Suprapubic skin (tissue), 4 donors: ENCODE results near the gene VKORC1L1. TPM values are rescaled to one million over a fixed set of nuclear protein-coding genes. Genes with fewer than 3 reads are reported as not detected.
"Not testable (repeated sequence)": the region's sequence is repeated elsewhere in the genome, so short reads cannot be mapped to it uniquely, and the experiment has no call there.

Experiments used
- DNase-seq, 2 donors: peaks; one replicate each; pipeline ENCODE4 v3.0.0-alpha.2; 2019; ENCODE audit warnings: low spot score in 2 of 2
- H3K27ac ChIP-seq: fragments of 200-600 bp; sonication (generic); one replicate; pipeline ENCODE4 v1.5.1; 2019
- H3K27me3 ChIP-seq: fragments of 200-600 bp; sonication (generic); one replicate; pipeline ENCODE4 v1.5.1; 2019
- H3K36me3 ChIP-seq: fragments of 200-600 bp; sonication (generic); one replicate; pipeline ENCODE4 v1.5.1; 2019
- H3K4me1 ChIP-seq: fragments of 200-600 bp; sonication (generic); one replicate; pipeline ENCODE4 v1.5.1; 2019
- H3K4me3 ChIP-seq: fragments of 200-600 bp; sonication (generic); one replicate; pipeline ENCODE4 v1.5.1; 2019; ENCODE audit warnings: mild to moderate bottlenecking
- H3K9me3 ChIP-seq: fragments of 200-600 bp; sonication (generic); one replicate; pipeline ENCODE4 v1.5.1; 2019
- EP300 ChIP-seq: sonication (generic); formaldehyde crosslinking; IDR thresholded peaks from one replicate; pipeline ENCODE4 v1.6.1; 2017; ENCODE audit warnings: antibody characterized with exemption
- POLR2A ChIP-seq, 2 donors: fragments of 450-650 bp; IDR thresholded peaks; one replicate each; pipeline ENCODE4 v1.6.1; 2017; ENCODE audit warnings: antibody characterized with exemption in 2 of 2, mild to moderate bottlenecking in 2 of 2, moderate library complexity in 2 of 2
- POLR2AphosphoS5 ChIP-seq, 3 donors: sonication (generic); formaldehyde crosslinking; IDR thresholded peaks; one replicate each; pipeline ENCODE4 v1.6.1; 2017; ENCODE audit warnings: antibody characterized with exemption in 3 of 3
- WGBS: methylation state at CpG from one replicate; pipeline ENCODE4 v1.1.5; 2018; 5-methylcytosine and 5-hydroxymethylcytosine counted together
- total RNA-seq, 4 donors: library from RNA; depleted of rRNA; stranded (reverse); fragments of >200 nt; gene quantifications; one replicate each; pipeline ENCODE4 v1.1.0, GENCODE V29; 2016
- TF ChIP-seq, protein P1 (sequence below), 2 donors: fragments of 200-600 bp in 1 of 2; fragments of 450-650 bp in 1 of 2; sonication (generic) in 1 of 2; IDR thresholded peaks; one replicate each; pipeline ENCODE4 v1.5.1; 2016 to 2019; ENCODE audit warnings: antibody characterized with exemption in 2 of 2, mild to moderate bottlenecking in 1 of 2, moderate library complexity in 1 of 2

Gene VKORC1L1
- total RNA-seq: 10 to 100 TPM; 21.5 to 27.6 (median 24.2) TPM

DNA sequence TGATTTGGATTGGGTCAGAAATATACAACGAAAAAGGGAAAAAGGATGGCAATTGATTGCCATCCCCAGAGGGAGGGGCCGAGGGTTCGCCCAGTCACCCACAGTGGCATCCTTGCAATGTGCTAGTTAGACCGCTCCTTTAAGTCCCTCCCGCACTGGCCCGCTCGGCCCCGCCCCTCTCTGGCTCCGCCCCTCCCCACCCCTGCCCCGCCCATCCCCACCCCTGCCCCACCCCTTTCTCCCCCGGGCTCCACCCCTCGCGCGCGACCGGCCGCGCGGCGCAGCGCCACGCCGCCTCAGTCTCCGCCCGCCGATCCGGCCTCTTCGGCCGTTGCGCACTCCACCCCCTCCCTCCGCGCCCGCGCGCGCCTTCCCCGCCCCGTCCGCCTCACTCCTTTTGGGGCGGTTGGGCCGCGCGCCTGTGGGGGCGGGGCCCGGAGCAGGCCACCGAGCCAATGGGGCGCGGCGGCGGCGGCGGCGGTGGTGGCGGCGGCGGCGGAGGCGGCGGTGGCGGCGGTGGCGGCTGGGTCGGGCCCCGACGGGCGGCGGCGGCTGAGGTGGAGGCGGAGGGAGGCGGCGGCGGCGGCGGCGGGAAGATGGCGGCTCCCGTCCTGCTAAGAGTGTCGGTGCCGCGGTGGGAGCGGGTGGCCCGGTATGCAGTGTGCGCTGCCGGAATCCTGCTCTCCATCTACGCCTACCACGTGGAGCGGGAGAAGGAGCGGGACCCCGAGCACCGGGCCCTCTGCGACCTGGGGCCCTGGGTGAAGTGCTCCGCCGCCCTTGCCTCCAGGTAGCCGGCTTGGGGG lies at the start of gene VKORC1L1:
Gene VKORC1L1 (plus strand): TSS at position 299 of the 806 bp plus-strand sequence. CDS start 298 bp downstream, at position 597.
- peak; percentile 94 to 95 for DNase-seq
- peak in 1 of 2 donors; percentile 29 for TF ChIP-seq POLR2A (IDR thresholded peaks at IDR 0.05)
- no peak for TF ChIP-seq EP300
- TF ChIP-seq POLR2AphosphoS5 (IDR thresholded peaks at IDR 0.05): no peak
- TF ChIP-seq, protein P1, sequence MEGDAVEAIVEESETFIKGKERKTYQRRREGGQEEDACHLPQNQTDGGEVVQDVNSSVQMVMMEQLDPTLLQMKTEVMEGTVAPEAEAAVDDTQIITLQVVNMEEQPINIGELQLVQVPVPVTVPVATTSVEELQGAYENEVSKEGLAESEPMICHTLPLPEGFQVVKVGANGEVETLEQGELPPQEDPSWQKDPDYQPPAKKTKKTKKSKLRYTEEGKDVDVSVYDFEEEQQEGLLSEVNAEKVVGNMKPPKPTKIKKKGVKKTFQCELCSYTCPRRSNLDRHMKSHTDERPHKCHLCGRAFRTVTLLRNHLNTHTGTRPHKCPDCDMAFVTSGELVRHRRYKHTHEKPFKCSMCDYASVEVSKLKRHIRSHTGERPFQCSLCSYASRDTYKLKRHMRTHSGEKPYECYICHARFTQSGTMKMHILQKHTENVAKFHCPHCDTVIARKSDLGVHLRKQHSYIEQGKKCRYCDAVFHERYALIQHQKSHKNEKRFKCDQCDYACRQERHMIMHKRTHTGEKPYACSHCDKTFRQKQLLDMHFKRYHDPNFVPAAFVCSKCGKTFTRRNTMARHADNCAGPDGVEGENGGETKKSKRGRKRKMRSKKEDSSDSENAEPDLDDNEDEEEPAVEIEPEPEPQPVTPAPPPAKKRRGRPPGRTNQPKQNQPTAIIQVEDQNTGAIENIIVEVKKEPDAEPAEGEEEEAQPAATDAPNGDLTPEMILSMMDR (IDR thresholded peaks at IDR 0.05): no peak
- H3K27me3 ChIP-seq: no peaks in the 10 kb centered on the region

DNA sequence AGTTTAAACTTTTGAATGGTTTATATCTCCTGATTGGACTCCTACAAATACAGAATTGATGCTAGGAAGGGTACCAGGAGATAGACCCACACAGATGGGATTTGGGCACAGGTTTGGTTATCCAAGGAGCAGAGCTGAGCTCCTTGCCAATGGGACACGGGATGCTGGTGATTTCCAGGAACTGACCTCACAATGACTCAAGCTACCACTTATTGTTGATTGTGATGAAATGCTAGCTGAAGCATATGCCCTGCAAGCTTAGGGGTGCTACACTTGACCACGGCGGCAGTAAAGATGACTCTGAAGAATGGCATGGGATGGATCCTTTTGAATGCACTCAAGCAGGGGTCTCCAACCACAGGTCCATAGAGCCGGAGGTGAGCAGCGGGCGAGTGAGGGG lies 45.5 kb upstream of the VKORC1L1 start:
- TF ChIP-seq POLR2AphosphoS5 (IDR thresholded peaks at IDR 0.05): no peak
- TF ChIP-seq, protein P1 (IDR thresholded peaks at IDR 0.05): no peak
- no peak for TF ChIP-seq POLR2A (IDR thresholded peaks at IDR 0.05)
- no peak for TF ChIP-seq EP300
- no peaks in the 10 kb centered on the region for H3K4me1 ChIP-seq
- H3K36me3 ChIP-seq: peaks cover 8% of the 10 kb centered on the region
- no peak for DNase-seq
- WGBS: 98% methylated on average over 5 of the region's 6 CpGs
- H3K9me3 ChIP-seq: no peaks in the 10 kb centered on the region
- no peak overlapping the region for H3K4me3 ChIP-seq
- no peak overlapping the region for H3K27ac ChIP-seq
- no peaks in the 10 kb centered on the region for H3K27me3 ChIP-seq

More for the DNA sequence above, at the start of gene VKORC1L1:
- Histone ChIP-seq H3K36me3 (no peaks in the 10 kb centered on the region), H3K4me1 (peaks cover 12% of the 10 kb centered on the region), H3K27ac (peak within 1 kb of the TSS; percentile 82), H3K9me3 (no peaks in the 10 kb centered on the region), H3K4me3 (peak within 1 kb of the TSS; percentile 79)
- under 1% methylated on average over 11 of the region's 94 CpGs for WGBS

DNA sequence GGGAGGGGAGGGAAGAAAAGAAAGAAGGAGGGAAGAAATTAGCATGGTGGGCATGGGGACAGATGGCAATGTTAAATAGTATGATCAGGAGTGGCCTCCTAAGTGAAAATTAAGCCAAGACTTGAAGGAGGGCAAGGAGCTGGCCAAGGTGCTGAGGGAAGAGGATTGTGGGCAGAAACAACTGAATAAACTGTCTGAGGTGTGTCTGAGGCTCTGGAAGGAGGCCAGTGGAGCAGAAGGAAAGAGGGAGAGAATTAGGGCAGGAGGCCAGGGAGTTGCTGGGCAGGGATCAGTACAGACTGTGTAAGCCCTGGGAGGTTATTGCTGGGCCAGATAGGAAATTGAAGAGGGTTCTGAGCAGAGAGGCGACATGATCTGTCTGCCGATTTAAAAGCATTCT lies 40.6 kb upstream of the VKORC1L1 start:
- TF ChIP-seq POLR2AphosphoS5 (IDR thresholded peaks at IDR 0.05) (no peak), POLR2A (IDR thresholded peaks at IDR 0.05) (no peak), EP300 (no peak)
- TF ChIP-seq, protein P1 (IDR thresholded peaks at IDR 0.05): no peak
- H3K27me3 ChIP-seq: no peaks in the 10 kb centered on the region

DNA sequence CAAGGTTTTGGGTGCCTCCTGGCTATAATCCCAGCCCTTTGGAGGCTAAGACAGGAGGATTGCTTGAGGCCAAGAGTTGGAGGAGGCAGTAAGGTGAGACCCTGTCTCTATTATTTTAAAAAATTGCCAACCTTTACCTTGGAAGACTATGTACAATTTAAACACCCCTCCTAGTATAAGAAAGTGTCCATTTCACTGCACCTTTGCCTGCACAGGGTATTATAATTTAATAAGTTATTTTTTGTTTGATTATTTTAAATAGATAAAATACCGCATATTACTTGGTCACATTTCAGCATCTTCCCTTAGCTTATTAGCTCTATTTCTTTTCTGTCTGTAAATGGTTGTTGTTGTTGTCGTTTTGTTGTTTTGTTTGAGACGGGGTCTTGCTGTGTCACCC lies 36.2 kb upstream of the VKORC1L1 start:
- H3K9me3 ChIP-seq, H3K4me3 ChIP-seq, H3K4me1 ChIP-seq, H3K27me3 ChIP-seq, H3K27ac ChIP-seq, H3K36me3 ChIP-seq, DNase-seq: not testable (repeated sequence)
- 94% methylated on average over 3 of the region's 3 CpGs for WGBS

More for the DNA sequence above, 40.6 kb upstream of the VKORC1L1 start:
- WGBS: 83% methylated on average over 2 of the region's 2 CpGs
- no peak for DNase-seq
- Histone ChIP-seq H3K36me3 (peaks cover 5% of the 10 kb centered on the region), H3K27ac (no peak overlapping the region), H3K9me3 (no peaks in the 10 kb centered on the region), H3K4me1 (no peaks in the 10 kb centered on the region), H3K4me3 (no peak overlapping the region)

DNA sequence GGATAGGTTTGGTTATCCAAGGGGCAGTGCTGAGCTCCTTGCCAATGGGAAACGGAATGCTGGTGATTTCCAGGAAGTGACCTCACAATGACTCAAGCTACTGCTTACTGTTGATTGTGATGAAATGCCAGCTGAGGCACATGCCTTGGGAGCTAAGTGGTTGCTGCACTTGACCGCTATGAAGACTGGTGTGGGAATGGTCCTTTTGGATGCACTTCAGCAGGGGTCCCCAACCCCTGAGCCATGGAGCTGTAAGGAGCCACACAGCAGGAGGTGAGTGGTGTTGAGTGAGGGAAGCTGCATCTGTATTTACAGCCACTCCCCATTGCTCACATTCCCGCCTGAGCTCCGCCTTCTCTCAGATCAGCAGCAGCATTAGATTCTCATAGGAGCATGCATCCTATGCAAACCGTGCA lies 35.3 kb upstream of the VKORC1L1 start:
- not testable (repeated sequence) for H3K36me3 ChIP-seq, H3K4me1 ChIP-seq, H3K9me3 ChIP-seq, H3K4me3 ChIP-seq, DNase-seq, H3K27me3 ChIP-seq, H3K27ac ChIP-seq
- 85% methylated on average over 5 of the region's 5 CpGs for WGBS

DNA sequence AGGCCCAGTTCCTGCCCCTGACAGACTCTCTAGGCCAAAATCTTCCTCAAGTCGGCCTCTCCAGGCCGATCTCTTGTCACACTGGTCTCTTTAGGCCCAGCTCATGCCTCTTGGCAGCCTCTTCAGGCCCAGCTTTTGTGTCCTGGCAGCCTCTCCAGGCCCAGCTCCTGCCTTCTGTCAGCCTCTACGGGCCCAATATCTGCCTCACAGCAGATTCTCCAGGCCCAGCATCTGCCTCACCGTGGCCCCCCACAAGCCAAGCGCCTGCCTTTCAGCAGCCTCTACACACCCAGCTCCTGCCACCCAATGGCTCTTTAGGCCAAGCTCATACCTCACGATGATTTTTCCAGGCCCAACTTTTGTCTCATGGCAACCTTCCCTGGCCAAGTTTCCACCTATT lies 33.0 kb upstream of the VKORC1L1 start:
- no peak for DNase-seq
- no peaks in the 10 kb centered on the region for H3K4me1 ChIP-seq
- no peaks in the 10 kb centered on the region for H3K27me3 ChIP-seq
- peaks cover 10% of the 10 kb centered on the region for H3K36me3 ChIP-seq
- H3K27ac ChIP-seq: no peak overlapping the region
- no peak overlapping the region for H3K4me3 ChIP-seq
- 89% methylated on average over 6 of the region's 6 CpGs for WGBS
- H3K9me3 ChIP-seq: no peaks in the 10 kb centered on the region
- TF ChIP-seq POLR2A (IDR thresholded peaks at IDR 0.05): no peak
- TF ChIP-seq, protein P1 (IDR thresholded peaks at IDR 0.05): no peak
- TF ChIP-seq POLR2AphosphoS5 (IDR thresholded peaks at IDR 0.05): no peak
- TF ChIP-seq EP300: no peak
